ENCODE data around the gene ANO8.
A peak's percentile ranks its signal among the peaks of the same experiment; 100 is the strongest.
"Not testable (repeated sequence)": the region's sequence is repeated elsewhere in the genome, so short reads cannot be mapped to it uniquely, and the experiment has no call there.

The ANO8 gene

GRCh38 chr19:17300992-17301619, 33.5 kb downstream of the ANO8 start:
- no peak for DNase-seq (ENCODE audit: low read depth, low spot score)
- no peak for TF ChIP-seq CTCF (IDR thresholded peaks at IDR 0.05; ENCODE audit: low read depth, low read length)
- in situ Hi-C loops (cut with HindIII; ENCODE audit: low sequenced_read_pairs), result no loop called here

GRCh38 chr19:17296976-17297375, 37.7 kb downstream of the ANO8 start:
- DNase-seq (ENCODE audit: low read depth, low spot score), result no peak
- H3K4me3 ChIP-seq (ENCODE audit: low read depth, low read length), result no peak overlapping the region
- no peak for TF ChIP-seq CTCF (IDR thresholded peaks at IDR 0.05; ENCODE audit: low read depth, low read length)
- in situ Hi-C loops (cut with HindIII; ENCODE audit: low sequenced_read_pairs), result no loop called here

More at GRCh38 chr19:17300992-17301619, 33.5 kb downstream of the ANO8 start:
- H3K4me3 ChIP-seq (ENCODE audit: low read depth, low read length), result no peak overlapping the region

- no peak overlapping the region for H3K4me3 ChIP-seq (ENCODE audit: low read depth, low read length)
- in situ Hi-C loops (cut with HindIII; ENCODE audit: low sequenced_read_pairs), result no loop called here
- no peak for TF ChIP-seq CTCF (IDR thresholded peaks at IDR 0.05; ENCODE audit: low read depth, low read length)
- peak; percentile 24 for DNase-seq (ENCODE audit: low read depth, low spot score)
Measured at GRCh38 chr19:17296273-17296672, 38.4 kb downstream of the ANO8 start.

GRCh38 chr19:17295551-17295950, 39.1 kb downstream of the ANO8 start:
- H3K4me3 ChIP-seq (ENCODE audit: low read depth, low read length); DNase-seq (ENCODE audit: low read depth, low spot score); in situ Hi-C loops (cut with HindIII; ENCODE audit: low sequenced_read_pairs): not testable (repeated sequence)

- in situ Hi-C loops (cut with HindIII; ENCODE audit: low sequenced_read_pairs), result no loop called here
- TF ChIP-seq CTCF (IDR thresholded peaks at IDR 0.05; ENCODE audit: low read depth, low read length), result no peak
- DNase-seq (ENCODE audit: low read depth, low spot score), result no peak
- H3K4me3 ChIP-seq (ENCODE audit: low read depth, low read length), result no peak overlapping the region
Measured at GRCh38 chr19:17294051-17294891, 40.4 kb downstream of the ANO8 start.

- no peak overlapping the region for H3K4me3 ChIP-seq (ENCODE audit: low read depth, low read length)
- in situ Hi-C loops (cut with HindIII; ENCODE audit: low sequenced_read_pairs), result no loop called here
- no peak for DNase-seq (ENCODE audit: low read depth, low spot score)
- no peak for TF ChIP-seq CTCF (IDR thresholded peaks at IDR 0.05; ENCODE audit: low read depth, low read length)
Measured at GRCh38 chr19:17293605-17294004, 41.0 kb downstream of the ANO8 start.

All from astrocyte of the spinal cord (primary cell).